HG02759 (cell line): Measurements from ENCODE around the gene SND1.

Experiments used
- ATAC-seq: cut with Tn5 transposase; IDR thresholded peaks from one replicate; pipeline ENCODE4 v1.9.1; 2021; ENCODE audit warnings: mild to moderate bottlenecking, moderate library complexity; ENCODE audit not compliant: unreplicated experiment

The SND1 gene

GRCh38 chr7:128120976-128121490, 469.0 kb downstream of the SND1 start:
- no peak for ATAC-seq

DNA sequence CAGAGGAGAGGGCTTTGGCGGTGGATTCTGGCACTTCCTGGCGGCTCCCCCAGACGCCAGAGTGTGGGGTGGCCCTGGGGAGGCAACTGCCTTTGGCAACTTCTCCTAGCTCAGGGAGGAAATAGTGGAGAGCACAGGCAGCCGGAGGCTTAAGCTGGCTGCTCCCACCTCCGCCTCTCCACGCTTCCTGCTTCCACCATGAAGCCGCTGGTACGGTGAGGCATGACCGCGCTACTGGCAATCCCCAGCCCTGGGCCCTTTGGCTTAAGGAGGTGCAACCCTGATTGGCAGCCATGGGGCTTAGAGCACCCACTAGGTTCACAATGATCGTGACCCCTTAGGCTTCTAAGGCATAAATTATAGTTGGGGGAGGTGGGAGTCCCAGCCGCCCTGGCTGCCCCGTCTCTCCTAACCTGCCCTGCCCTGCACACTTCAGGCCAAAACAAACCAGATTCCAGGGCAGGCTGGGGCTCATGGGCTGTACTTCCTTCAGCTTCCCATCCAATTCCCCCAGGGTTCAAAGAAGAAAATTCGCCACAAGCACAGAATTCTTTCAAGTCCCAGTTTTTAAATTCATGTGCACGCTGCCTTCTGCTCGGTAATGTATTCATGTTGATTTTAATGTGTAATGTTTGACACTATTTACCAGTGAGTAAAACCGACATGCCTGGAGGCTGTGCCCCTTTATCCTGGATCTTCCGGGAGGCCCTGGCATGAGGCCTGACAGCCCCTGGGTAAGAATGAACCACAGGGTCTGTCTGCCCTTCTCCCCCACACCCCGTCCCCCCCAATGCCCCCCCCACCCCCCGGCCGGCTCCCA, 469.9 kb downstream of the SND1 start:
- no peak for ATAC-seq

DNA sequence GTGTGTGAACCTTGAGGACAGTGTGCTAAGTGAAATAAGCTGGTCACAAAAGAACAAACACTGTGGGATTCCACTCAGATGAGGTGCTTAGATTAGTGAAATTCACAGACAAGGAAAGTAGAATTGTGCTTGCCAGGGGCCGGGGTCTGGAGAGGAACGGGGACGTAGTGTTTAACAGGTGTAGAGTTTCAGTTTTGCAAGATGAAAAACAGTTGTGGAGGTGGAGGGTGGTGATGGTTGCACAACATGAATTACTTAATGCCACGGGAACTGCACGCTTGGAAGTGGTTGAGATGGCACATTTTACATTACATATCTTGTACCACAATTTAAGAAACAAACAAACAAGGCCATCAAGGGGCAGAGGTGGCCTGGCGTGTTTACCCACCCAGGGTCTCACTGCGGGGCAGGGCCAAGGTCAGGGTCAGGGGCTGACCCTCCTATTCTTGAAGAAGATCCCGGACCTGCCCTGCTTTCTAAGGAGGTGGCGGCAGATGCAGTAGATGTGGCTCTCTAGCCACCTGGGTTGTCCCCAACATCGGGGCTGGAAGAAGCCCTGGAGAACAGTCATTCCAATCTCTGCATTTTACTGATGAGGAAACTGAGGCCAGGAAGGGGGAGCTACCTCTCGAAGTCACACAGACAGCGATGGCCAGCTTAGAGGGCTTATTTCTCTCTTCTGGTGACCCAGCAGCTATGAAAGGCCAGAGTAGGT, 470.7 kb downstream of the SND1 start:
- no peak for ATAC-seq

GRCh38 chr7:128123291-128124037, 471.5 kb downstream of the SND1 start:
- no peak for ATAC-seq

DNA sequence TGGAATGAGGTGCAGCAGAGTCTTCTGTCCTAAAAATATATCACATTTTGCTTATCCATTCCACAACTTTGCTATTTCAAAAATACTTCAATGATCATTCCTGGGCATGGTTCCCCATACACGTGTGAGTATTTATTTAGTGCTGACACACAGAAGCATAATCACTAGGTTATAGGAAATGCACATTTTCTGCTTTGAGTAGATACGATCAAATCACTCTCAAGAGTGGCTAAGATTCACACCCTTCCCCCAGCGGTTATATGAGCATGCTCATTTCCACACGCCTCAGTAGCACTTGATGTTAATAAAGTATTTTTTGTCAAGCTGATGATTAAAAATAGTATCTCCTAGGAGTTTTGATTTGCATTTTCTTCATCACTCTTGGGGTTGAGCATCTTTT, 472.8 kb downstream of the SND1 start:
- no peak for ATAC-seq

GRCh38 chr7:128125816-128126215, 473.8 kb downstream of the SND1 start:
- ATAC-seq = no peak

DNA sequence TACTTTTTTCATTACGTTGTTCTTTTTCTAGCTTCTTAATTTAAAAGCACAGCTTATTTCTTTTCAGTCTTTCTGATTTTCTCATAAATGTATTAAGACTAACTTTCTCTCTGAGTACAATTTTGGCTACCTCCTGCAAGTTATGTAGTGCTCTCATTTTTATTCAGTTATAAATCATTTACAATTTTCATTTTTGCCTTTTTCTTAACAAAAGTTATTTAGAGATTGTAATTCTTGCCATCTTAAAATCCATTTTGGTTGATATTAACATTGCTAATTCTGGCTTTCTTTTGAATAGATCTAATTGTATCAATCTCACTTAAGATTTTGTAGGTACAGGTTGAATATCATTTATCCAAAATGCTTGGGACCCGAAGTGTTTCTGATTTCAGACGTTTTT, 476.4 kb downstream of the SND1 start:
- no peak for ATAC-seq

GRCh38 chr7:128129224-128129864, 477.4 kb downstream of the SND1 start:
- ATAC-seq = no peak

DNA sequence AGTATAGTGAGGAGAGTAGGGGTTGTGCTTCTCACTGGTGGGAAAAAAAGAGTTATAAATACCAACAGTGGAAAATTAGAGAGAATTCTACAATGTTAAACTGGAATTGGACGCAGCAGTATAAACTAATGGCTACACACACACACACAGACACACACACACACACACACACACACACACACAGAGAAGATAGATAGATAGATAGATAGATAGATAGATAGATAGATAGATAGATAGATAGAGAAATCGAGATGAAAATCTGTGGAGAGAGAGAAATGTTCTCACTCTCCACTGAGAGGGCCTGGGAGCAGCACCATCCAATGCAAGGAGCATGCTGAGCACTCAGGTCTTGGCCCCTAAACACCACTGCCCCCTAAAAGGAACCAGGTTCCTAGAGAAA, 479.1 kb downstream of the SND1 start:
- ATAC-seq = no peak

DNA sequence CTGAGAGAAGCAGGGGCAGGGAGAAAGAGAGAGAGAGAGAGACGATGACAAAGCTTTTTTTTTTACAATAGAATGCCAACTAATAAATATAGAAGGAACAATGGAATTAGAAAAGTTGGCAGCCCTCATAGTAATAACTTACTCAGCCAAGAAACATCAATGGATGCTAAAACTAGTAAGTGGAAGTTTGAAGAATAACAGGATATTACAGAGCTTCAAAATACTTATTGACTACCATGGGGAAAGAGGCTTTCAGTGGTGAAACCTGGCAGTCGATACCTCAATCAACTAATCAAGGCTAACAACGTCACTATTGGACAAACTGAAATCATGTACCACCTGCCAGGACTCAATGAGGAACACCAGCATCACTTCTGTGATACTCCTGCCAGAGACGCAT, 479.7 kb downstream of the SND1 start:
- no peak for ATAC-seq

- no peak for ATAC-seq
Measured at GRCh38 chr7:128132426-128133069, 480.6 kb downstream of the SND1 start.

DNA sequence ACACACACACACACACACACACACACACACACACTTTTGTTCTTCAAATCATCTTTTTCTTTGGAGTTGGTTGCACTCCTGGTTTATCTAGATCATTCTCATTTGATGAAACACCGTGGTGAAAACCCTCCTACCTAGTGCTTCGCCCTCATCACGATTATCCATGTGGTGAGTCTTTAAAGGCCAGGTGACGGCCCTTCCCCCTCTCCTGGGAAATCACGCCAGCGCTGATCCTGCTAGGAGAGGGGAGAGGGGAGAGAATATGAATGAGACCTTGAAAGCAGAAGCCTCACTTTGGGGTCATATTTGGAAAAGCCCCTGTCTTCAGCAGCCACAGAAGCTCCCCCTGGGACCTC, 483.1 kb downstream of the SND1 start:
- ATAC-seq = no peak

GRCh38 chr7:128135515-128136214, 483.7 kb downstream of the SND1 start:
- ATAC-seq = peak; percentile 95

DNA sequence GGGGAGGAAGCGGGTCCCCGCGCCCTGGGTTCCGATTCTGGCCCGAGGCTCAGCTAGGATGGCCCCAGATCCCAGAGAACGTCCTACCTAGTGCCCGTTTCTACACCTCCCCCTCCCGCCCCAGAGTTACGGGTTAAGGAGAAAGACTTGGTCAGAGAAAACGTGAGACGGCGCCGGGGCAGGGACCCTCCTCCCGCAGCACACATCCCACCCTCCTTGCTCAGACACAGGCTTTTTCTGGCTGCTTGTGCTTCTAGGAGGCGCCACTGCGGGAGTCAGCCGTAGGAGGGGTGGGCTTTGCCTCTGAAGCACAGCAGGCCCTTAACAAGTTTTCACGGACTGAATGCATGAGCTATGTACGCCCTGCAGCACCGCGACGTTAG, 484.2 kb downstream of the SND1 start:
- ATAC-seq = no peak

- ATAC-seq = no peak
Measured at GRCh38 chr7:128137181-128137580, 485.2 kb downstream of the SND1 start.

- no peak for ATAC-seq
Measured at GRCh38 chr7:128139406-128139805, 487.4 kb downstream of the SND1 start.

GRCh38 chr7:128141683-128142195, 489.7 kb downstream of the SND1 start:
- ATAC-seq = no peak
